ENCODE measurements around the gene PAGR1.

DNA sequence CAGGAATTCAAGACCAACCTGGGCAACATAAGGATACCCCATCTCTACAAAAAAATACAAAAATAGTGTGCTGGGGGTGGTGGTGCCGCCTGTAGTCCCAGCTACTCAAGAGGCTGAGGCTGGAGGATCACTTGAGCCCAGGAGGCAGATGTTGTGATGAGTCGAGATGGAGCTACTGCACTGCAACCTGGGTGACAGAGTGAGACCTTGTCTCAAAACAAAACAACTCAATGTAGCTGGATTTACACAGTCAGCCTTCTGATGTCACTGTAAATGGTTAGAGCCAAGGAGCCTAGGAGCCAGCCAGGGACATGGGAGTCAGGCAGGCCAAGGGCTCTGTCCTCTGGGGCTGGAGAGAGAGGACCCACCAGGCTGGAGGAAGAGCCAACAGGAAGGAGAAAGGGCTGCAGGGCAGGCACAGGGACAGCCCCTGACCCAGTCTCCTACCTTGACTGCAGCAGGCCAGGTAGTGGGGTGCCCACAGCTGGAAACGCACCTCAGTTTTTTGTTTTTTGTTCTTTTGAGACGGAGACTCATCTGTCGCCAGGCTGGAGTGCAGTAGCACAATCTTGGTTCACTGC is 38.7 kb downstream of the PAGR1 start:
- TF ChIP-seq ZNF274 (IDR thresholded peaks at IDR 0.05; ENCODE audit: low read depth, low read length) (no peak), SUZ12 (IDR thresholded peaks at IDR 0.05; ENCODE audit: extremely low read depth, insufficient read depth, insufficient read length) (no peak), YY1 (IDR thresholded peaks at IDR 0.05; ENCODE audit: insufficient read depth, insufficient read length) (no peak)

Data from NT2/D1 (cell line).